ENCODE data around the gene SEPTIN10.

DNA sequence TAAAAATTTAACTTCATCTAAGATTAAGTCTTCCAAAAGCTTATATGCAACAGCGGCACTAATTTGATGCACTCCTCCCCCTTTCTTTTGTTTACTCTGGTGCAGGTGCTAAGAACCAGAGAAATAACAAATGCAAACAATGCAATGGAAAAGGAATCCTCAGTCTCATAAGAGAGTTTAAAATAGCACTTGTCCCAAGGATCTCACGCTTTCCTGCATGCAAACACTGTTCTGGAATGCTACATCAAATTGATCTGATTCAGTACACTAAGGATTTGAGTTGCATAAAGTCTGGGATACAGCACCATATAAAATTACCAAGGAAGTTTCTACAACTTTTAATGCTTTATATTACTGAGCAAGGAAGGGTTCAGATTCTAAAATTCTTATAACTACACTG is 50.5 kb downstream of the SEPTIN10 start:
- TF ChIP-seq, protein P1, sequence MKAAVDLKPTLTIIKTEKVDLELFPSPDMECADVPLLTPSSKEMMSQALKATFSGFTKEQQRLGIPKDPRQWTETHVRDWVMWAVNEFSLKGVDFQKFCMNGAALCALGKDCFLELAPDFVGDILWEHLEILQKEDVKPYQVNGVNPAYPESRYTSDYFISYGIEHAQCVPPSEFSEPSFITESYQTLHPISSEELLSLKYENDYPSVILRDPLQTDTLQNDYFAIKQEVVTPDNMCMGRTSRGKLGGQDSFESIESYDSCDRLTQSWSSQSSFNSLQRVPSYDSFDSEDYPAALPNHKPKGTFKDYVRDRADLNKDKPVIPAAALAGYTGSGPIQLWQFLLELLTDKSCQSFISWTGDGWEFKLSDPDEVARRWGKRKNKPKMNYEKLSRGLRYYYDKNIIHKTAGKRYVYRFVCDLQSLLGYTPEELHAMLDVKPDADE (IDR thresholded peaks at IDR 0.05), result no peak
- TF ChIP-seq, protein P2, sequence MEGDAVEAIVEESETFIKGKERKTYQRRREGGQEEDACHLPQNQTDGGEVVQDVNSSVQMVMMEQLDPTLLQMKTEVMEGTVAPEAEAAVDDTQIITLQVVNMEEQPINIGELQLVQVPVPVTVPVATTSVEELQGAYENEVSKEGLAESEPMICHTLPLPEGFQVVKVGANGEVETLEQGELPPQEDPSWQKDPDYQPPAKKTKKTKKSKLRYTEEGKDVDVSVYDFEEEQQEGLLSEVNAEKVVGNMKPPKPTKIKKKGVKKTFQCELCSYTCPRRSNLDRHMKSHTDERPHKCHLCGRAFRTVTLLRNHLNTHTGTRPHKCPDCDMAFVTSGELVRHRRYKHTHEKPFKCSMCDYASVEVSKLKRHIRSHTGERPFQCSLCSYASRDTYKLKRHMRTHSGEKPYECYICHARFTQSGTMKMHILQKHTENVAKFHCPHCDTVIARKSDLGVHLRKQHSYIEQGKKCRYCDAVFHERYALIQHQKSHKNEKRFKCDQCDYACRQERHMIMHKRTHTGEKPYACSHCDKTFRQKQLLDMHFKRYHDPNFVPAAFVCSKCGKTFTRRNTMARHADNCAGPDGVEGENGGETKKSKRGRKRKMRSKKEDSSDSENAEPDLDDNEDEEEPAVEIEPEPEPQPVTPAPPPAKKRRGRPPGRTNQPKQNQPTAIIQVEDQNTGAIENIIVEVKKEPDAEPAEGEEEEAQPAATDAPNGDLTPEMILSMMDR (conservative IDR thresholded peaks at IDR 0.05; ENCODE audit: low read depth in 2 of 2), result no peak
- no peak for TF ChIP-seq POLR2AphosphoS5 (IDR thresholded peaks at IDR 0.05; ENCODE audit: low read depth)
- TF ChIP-seq, protein P3, sequence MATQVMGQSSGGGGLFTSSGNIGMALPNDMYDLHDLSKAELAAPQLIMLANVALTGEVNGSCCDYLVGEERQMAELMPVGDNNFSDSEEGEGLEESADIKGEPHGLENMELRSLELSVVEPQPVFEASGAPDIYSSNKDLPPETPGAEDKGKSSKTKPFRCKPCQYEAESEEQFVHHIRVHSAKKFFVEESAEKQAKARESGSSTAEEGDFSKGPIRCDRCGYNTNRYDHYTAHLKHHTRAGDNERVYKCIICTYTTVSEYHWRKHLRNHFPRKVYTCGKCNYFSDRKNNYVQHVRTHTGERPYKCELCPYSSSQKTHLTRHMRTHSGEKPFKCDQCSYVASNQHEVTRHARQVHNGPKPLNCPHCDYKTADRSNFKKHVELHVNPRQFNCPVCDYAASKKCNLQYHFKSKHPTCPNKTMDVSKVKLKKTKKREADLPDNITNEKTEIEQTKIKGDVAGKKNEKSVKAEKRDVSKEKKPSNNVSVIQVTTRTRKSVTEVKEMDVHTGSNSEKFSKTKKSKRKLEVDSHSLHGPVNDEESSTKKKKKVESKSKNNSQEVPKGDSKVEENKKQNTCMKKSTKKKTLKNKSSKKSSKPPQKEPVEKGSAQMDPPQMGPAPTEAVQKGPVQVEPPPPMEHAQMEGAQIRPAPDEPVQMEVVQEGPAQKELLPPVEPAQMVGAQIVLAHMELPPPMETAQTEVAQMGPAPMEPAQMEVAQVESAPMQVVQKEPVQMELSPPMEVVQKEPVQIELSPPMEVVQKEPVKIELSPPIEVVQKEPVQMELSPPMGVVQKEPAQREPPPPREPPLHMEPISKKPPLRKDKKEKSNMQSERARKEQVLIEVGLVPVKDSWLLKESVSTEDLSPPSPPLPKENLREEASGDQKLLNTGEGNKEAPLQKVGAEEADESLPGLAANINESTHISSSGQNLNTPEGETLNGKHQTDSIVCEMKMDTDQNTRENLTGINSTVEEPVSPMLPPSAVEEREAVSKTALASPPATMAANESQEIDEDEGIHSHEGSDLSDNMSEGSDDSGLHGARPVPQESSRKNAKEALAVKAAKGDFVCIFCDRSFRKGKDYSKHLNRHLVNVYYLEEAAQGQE (IDR thresholded peaks at IDR 0.05; ENCODE audit: unreplicated experiment), result no peak
- TF ChIP-seq STAT1 (IDR thresholded peaks at IDR 0.05; ENCODE audit: unreplicated experiment), result no peak
- no peak for TF ChIP-seq EZH2 (IDR thresholded peaks at IDR 0.05; ENCODE audit: low read depth, unreplicated experiment)
- TF ChIP-seq CREB1 (CRISPR knock-in tag; IDR thresholded peaks at IDR 0.05; ENCODE audit: low read depth), result no peak
